SU-DHL-6 (cell line): ENCODE results near the gene FTCD.

Experiments
- EZH2phosphoT487 ChIP-seq: fragments of 200-600 bp; sonication (generic), shearing (Covaris generic); conservative IDR thresholded peaks from 2 replicates; pipeline ENCODE4 v1.6.1; 2018; ENCODE audit warnings: mild to moderate bottlenecking, antibody characterized with exemption, low read length, moderate library complexity, mixed read lengths
- TF ChIP-seq, protein P1 (sequence below): fragments of 200-600 bp; sonication (generic); IDR thresholded peaks from one replicate; pipeline ENCODE4 v1.5.1; 2017; ENCODE audit warnings: antibody characterized with exemption, mild to moderate bottlenecking, low read length, moderate library complexity; ENCODE audit not compliant: insufficient read depth, poor library complexity, severe bottlenecking

DNA sequence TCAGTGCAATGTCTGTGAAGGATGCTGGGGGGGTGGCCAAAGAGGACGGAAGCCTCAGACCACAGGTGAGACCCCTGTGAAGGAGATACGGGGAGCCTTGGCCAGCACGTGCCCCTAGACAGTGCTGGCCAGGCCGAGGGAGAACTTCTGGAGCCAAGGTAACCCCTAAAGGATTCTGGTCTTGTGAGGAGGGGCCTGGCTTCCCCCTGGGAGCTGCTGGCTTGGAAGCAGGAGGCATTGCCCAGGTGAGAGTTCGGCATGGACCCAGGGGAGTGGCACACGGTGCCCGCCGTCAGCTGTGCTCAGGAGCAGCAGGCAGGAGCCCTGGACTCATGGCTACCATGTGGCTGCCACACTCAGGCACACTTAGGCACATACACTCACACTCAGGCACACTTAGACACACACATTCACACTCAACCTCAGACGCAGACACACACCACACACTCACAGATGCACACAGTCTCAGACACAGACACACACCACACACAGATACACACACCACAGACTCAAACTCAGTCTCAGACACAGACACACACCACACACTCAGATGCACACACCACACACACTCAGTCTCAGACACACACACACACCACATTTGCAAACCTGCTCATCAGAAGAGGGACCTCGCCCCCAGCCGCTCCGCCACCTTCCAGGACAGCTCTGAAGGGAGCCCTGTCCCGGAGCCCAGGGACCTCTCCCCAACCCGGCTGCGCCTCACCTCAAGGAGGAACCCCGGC is 58.6 kb downstream of the FTCD start:
- TF ChIP-seq, protein P1, sequence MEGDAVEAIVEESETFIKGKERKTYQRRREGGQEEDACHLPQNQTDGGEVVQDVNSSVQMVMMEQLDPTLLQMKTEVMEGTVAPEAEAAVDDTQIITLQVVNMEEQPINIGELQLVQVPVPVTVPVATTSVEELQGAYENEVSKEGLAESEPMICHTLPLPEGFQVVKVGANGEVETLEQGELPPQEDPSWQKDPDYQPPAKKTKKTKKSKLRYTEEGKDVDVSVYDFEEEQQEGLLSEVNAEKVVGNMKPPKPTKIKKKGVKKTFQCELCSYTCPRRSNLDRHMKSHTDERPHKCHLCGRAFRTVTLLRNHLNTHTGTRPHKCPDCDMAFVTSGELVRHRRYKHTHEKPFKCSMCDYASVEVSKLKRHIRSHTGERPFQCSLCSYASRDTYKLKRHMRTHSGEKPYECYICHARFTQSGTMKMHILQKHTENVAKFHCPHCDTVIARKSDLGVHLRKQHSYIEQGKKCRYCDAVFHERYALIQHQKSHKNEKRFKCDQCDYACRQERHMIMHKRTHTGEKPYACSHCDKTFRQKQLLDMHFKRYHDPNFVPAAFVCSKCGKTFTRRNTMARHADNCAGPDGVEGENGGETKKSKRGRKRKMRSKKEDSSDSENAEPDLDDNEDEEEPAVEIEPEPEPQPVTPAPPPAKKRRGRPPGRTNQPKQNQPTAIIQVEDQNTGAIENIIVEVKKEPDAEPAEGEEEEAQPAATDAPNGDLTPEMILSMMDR = no peak
- no peak for TF ChIP-seq EZH2phosphoT487
